Activated CD8-positive, alpha-beta memory T cell treated with anti-CD3 and anti-CD28 coated beads for 1 hour (primary cell): Measurements from ENCODE around the gene SLC25A15.
"Not testable (repeated sequence)": the region's sequence is repeated elsewhere in the genome, so short reads cannot be mapped to it uniquely, and the experiment has no call there.

Source experiments
- DNase-seq, 2 donors: peaks; one replicate each; pipeline ENCODE4 v3.0.0-alpha.2; 2020; ENCODE audit warnings: low read depth in 1 of 2; ENCODE audit errors: extremely low read depth in 1 of 2

SLC25A15 gene

GRCh38 chr13:40812724-40813445 is 23.5 kb downstream of the SLC25A15 start:
- no peak for DNase-seq

GRCh38 chr13:40813667-40814454 is 24.4 kb downstream of the SLC25A15 start:
- DNase-seq: no peak

- no peak for DNase-seq
Measured at GRCh38 chr13:40814803-40815202, 25.4 kb downstream of the SLC25A15 start.

GRCh38 chr13:40818926-40819325 is 29.5 kb downstream of the SLC25A15 start:
- no peak for DNase-seq

- DNase-seq: no peak
Measured at GRCh38 chr13:40819797-40820315, 30.4 kb downstream of the SLC25A15 start.

GRCh38 chr13:40839725-40840124 is 50.3 kb downstream of the SLC25A15 start:
- DNase-seq: not testable (repeated sequence)

GRCh38 chr13:40840955-40841354 is 51.5 kb downstream of the SLC25A15 start:
- not testable (repeated sequence) for DNase-seq
